H1 (cell line): Measurements from ENCODE around the gene ZBTB40. TPM values are rescaled to one million over a fixed set of nuclear protein-coding genes. Genes with fewer than 3 reads are reported as not detected.

Source experiments
- GTF2F1 ChIP-seq: IDR thresholded peaks from 2 replicates; pipeline ENCODE4 v1.6.1; 2012; ENCODE audit warnings: low read depth, low read length, improper control_type of control experiment, borderline replicate concordance
- KDM1A ChIP-seq: fragments of 200-600, 300-600 bp; sonication (generic); IDR thresholded peaks from 2 replicates; pipeline ENCODE4 v1.7.1; 2016; ENCODE audit warnings: mild to moderate bottlenecking, low read length, borderline replicate concordance
- polyA plus RNA-seq, 7 experiments: library from polyadenylated mRNA; depleted of rRNA in 3 of 7; stranded (reverse) in 5 of 7; unstranded in 2 of 7; fragments of >200 nt in 5 of 7; fragments of 200-250 nt in 2 of 7; gene quantifications; 1 replicate in 5 of 7; 2 replicates in 1 of 7; 4 replicates in 1 of 7; pipeline versions ENCODE4 v1.2.1 to v1.2.3, GENCODE V29; 2011 to 2013; ENCODE audit warnings: missing spikeins in 2 of 7, mixed read lengths in 2 of 7
- total RNA-seq: library from RNA; stranded (reverse); fragmentation: NEBNext Ultra II Directional; extraction: Animal tissue kit (Norgen Biotek cat#: 25700); gene quantifications from 2 replicates; pipeline ENCODE4 v1.2.1, GENCODE V29; 2021

Gene ZBTB40
- total and polyA plus RNA-seq, 2 of the 8 experiments (the other 6 are each of a cell fraction or from before 2014, with no cell fraction given): 3.1 to 19.3 TPM

DNA sequence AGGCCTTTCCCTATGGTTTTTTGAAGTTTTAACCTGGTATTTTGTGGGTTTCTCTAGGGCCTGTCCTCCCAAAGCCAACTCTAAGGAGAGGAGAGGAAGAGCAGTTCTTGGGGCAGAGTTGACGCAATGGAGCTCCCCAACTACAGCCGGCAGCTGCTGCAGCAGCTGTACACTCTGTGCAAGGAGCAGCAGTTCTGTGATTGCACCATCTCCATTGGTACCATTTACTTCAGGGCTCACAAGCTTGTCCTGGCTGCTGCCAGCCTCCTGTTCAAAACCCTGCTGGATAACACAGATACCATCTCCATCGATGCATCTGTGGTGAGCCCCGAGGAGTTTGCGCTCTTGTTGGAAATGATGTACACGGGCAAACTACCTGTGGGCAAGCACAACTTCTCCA, 38.2 kb downstream of the ZBTB40 start (continued):
- TF ChIP-seq GTF2F1 (no peak), KDM1A (no peak)
